Fibroblast of skin of scalp (primary cell): ENCODE data around the gene ABCB8.
A peak's percentile ranks its signal among the peaks of the same experiment; 100 is the strongest.
"Not testable (repeated sequence)": the region's sequence is repeated elsewhere in the genome, so short reads cannot be mapped to it uniquely, and the experiment has no call there.

Experiments
- DNase-seq: peaks from one replicate; pipeline ENCODE4 v3.0.0-alpha.2; 2013

Gene ABCB8

GRCh38 chr7:150998341-150998740 is 29.9 kb upstream of the ABCB8 start:
- DNase-seq, result no peak

DNA sequence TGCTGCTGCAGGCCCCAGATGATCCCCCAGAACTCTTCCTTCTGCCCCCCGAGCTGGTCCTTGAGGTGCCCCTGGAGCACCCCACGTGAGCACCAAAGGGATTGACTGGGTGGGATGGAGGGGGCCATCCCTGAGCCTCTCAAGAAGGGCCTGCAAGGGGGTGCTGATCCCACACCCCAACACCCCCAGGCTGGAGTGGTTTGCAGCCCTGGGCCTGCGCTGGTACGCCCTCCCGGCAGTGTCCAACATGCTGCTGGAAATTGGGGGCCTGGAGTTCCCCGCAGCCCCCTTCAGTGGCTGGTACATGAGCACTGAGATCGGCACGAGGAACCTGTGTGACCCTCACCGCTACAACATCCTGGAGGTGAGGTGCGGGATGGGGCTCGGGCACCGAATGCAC is 29.2 kb upstream of the ABCB8 start:
- DNase-seq, result no peak

- DNase-seq, result no peak
These were observed 28.6 kb upstream of the ABCB8 start for GRCh38 chr7:150999497-151000230.

DNA sequence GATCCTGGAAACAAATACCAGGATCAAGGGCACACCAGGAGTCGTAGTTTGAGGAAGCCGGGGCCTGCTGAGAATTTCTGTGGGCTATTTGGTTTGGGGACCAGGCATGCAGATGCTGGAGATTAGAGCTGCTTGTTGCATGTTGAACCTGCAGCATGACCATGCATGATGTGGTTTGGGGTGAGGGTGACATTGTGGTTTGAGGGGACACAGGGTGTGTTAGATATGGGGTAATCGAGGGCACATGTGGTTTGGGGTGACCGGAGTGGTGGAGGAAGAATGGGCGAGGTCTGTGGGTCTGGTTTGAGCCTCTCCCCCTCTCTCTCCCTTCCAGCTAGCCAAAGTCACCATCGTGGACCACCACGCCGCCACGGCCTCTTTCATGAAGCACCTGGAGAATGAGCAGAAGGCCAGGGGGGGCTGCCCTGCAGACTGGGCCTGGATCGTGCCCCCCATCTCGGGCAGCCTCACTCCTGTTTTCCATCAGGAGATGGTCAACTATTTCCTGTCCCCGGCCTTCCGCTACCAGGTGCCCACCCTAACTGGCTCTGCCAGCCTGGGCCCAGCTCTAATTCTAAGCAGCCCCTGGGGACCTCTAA is 27.3 kb upstream of the ABCB8 start:
- no peak for DNase-seq

GRCh38 chr7:151001546-151001945 is 26.7 kb upstream of the ABCB8 start:
- DNase-seq, result no peak

GRCh38 chr7:151003572-151003971 is 24.7 kb upstream of the ABCB8 start:
- DNase-seq, result no peak

DNA sequence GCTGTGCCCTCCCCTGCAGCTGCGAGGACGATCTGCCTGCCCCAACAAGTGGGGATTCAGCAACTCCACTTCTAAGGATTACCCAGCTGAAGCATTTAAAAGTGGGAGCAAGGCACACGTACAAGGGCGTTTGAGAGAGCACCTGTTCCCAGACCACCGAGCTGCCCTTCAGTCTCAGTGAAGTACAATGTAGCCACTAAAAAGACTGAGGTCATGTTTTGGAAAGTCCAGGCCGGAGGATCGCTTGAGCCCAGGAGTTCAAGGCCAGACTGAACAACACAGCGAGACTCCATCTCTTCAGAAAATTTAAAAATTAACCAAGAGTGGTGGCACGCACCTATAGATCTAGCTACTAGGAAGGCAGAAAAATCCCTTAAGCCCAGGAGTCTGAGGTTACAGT is 22.7 kb upstream of the ABCB8 start:
- no peak for DNase-seq

DNA sequence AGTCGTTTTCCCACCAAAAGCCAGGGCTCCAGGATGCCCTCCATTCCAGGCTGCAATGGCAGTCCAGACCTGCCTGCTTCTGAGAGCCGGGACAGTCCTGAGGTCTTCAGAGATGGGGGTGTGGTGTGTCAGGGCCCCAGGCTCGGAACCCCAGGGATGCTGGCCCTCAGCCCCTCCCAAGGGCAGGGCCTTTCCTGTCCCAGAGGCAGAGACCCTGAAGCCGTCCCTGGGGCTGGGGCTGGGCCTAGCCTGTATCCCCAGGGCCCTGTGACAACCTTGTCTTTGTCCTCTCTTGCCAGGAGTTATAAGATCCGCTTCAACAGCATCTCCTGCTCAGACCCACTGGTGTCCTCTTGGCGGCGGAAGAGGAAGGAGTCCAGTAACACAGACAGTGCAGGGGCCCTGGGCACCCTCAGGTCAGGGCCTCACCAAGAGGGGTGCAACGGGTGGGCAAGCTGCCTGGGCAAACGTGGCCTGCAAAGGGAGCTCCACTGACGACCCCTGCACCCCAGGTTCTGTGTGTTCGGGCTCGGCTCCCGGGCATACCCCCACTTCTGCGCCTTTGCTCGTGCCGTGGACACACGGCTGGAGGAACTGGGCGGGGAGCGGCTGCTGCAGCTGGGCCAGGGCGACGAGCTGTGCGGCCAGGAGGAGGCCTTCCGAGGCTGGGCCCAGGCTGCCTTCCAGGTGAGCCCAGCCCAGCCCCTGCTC is 21.5 kb upstream of the ABCB8 start:
- DNase-seq, result no peak

DNA sequence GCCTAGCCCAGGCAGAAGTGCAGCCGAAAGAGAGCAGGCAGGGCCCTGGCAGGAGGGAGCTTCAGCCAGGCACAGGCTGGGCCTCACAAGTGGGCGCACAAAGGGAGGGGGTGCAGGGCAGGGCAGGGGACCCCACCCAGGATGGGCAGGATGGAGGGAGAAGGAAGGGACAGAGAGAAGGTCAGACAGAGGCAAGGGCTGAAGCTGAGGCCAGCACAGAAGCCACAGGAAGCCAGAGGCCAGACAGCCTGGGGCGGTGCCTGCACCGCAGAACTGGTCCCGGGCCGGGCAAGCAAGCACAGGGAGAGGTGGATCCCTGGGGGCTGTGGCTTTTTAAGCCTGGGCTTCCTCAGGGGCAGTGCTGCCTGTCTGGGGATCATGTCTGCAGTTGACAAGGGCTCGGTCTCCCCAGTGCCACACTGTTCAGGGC is 20.8 kb upstream of the ABCB8 start:
- no peak for DNase-seq

DNA sequence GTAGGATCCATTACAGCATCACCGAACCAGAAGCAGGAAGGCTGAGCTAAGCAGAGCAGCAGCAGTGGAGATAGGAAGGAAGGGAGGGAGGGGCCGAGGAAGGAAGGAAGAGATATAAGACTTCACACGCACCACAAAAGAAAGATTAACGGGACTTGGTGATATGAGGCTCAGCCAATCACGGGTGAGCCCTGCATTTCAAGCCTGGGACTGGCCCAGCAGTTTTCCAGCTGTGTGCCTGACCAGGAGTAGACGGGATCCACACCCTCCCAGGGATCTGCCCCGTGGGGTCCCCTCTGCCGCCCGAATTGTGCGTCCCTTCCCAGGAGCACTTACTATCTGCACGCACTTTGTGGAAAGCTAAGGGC is 20.1 kb upstream of the ABCB8 start:
- no peak for DNase-seq

GRCh38 chr7:151008511-151009323 is 19.5 kb upstream of the ABCB8 start:
- DNase-seq, result peak; percentile 46

- DNase-seq, result no peak
These were observed 18.8 kb upstream of the ABCB8 start for GRCh38 chr7:151009327-151010036.

DNA sequence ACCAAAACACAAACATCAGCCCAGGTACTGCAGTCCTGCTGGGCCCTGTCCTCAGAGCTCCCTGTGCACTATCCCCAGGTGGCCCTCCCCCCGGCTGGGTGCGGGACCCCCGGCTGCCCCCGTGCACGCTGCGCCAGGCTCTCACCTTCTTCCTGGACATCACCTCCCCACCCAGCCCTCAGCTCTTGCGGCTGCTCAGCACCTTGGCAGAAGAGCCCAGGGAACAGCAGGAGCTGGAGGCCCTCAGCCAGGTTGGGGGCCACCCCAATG is 18.3 kb upstream of the ABCB8 start:
- DNase-seq, result no peak

GRCh38 chr7:151010307-151011096 is 17.7 kb upstream of the ABCB8 start:
- DNase-seq, result peak; percentile 62

DNA sequence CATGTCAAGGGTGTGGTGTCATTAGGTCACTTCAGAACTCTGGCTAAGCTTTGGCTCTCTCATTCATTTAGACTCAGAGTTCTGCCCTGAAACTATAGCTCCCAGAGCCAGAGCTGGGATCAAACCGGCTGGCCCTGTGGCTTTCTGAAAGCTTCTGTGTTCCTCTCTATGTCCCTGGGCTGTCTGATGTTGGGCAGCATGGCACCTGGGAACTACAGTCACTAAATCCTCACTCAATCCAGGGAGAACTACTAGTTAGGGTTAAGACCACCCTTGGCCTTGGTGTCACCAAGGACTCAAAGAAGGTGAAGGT is 17.2 kb upstream of the ABCB8 start:
- DNase-seq, result no peak

DNA sequence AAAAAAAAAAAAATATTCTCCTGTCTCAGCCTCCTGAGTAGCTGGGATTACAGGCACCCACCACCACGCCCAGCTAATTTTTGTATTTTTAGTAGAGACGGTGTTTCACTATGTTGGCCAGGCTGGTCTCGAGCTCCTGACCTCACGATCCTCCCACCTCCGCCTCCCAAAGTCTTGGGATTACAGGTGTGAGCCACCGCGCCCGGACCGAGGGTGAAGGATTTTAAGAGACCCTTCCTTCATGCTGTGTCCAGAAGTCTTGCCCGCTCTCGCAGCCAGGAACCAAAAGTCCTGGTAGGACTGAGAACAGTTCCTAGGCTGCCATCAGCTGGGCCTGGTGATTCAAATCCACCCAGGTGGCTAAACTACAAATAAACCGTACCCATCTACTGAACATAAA is 16.6 kb upstream of the ABCB8 start:
- not testable (repeated sequence) for DNase-seq

- no peak for DNase-seq
These were observed 16.1 kb upstream of the ABCB8 start for GRCh38 chr7:151012031-151012692.

DNA sequence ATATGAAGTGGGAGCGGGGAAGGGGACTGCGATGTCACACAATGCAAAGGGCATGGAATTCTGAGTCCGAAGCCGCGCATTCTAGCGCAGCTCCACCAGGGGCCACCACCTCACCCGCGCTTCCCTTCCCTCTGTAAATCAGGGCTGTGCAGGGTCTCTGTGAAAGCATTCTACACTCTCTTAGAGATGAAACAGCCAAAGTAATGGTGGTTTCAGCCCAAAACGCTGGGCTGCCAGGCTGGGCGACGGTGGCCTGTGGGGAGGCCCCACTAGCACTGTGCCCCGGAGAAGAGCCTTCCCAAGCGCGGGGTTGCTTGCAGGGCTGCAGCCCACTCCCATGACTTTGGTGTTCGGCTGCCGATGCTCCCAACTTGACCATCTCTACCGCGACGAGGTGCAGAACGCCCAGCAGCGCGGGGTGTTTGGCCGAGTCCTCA is 15.3 kb upstream of the ABCB8 start:
- peak; percentile 53 for DNase-seq

- DNase-seq, result no peak
These were observed 14.9 kb upstream of the ABCB8 start for GRCh38 chr7:151013356-151013732.

- DNase-seq, result peak; percentile 77
These were observed 14.3 kb upstream of the ABCB8 start for GRCh38 chr7:151013733-151014497.

DNA sequence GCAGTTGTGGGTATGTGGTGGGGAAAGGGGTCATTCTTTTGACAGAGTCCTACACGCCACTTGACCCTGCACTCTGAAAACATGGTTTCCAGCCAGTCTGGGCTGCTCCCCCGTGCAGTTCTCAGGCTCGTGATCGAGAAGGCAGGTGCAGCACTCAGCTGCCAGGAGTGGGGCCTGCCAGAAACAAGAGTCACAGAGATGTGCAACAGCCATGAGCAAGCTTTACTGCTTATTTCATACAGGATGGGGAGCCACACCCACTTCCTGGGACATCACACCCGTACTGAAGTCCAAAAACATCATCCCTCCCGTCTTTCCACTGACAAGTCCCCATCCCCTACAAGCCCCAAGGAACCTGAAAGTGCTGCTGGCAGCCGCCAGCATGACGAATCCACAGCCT is 13.3 kb upstream of the ABCB8 start:
- DNase-seq, result no peak
